ENCODE data around the gene CYB5A.

- TF ChIP-seq POLR2A (IDR thresholded peaks at IDR 0.05) = no peak
- no peak for TF ChIP-seq CTCF (IDR thresholded peaks at IDR 0.05)
- no peak for TF ChIP-seq EP300 (IDR thresholded peaks at IDR 0.05)
Observed at GRCh38 chr18:74222710-74223494, 68.9 kb downstream of the CYB5A start.

Measured in gastroesophageal sphincter (tissue), 3 donors.